ENCODE results near the gene HM13. TPM values are rescaled to one million over a fixed set of nuclear protein-coding genes. Genes with fewer than 3 reads are reported as not detected.

Gene HM13
- total and polyA plus RNA-seq, 9 of the 15 experiments (the other 6 are each of a cell fraction or from before 2014, with no cell fraction given), result 7.7 to 136 (median 74.5) TPM

DNA sequence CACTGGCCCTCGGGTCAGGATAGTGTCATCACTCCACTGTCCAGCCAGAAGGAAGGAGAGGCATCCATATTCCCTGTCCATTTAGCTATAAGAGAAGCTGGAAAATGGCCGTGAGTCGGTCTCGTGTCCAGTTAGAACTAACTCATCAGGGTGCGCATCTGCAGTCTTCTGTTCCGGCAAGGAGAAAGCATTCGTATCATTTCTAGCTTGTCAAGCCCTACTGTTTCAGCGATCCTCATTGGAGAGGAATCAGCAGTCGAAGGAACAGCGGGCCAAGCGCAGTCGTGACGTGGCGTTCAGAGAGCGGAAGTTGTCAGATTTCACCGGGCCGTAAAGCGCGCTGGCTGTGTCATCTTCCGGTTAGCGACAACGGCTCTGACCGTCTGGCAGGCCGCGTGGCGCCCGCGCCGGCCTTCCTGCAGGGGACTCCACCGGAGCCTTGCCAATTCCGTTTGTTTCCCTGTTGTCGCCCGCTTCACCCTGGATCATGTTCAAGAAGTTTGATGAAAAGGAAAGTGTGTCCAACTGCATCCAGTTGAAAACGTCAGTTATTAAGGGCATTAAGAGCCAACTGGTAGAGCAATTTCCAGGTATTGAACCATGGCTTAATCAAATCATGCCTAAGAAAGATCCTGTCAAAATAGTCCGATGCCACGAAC is 32.9 kb downstream of the HM13 start (continued):
- TF ChIP-seq, protein P1, sequence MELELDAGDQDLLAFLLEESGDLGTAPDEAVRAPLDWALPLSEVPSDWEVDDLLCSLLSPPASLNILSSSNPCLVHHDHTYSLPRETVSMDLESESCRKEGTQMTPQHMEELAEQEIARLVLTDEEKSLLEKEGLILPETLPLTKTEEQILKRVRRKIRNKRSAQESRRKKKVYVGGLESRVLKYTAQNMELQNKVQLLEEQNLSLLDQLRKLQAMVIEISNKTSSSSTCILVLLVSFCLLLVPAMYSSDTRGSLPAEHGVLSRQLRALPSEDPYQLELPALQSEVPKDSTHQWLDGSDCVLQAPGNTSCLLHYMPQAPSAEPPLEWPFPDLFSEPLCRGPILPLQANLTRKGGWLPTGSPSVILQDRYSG (tag; conservative IDR thresholded peaks at IDR 0.05; ENCODE audit: low read depth), result peak; percentile 58; the same call in 1 of the 2 replicates
- TF ChIP-seq ZNF174 (CRISPR knock-in tag; IDR thresholded peaks at IDR 0.05), result no peak
- TF ChIP-seq, protein P2, sequence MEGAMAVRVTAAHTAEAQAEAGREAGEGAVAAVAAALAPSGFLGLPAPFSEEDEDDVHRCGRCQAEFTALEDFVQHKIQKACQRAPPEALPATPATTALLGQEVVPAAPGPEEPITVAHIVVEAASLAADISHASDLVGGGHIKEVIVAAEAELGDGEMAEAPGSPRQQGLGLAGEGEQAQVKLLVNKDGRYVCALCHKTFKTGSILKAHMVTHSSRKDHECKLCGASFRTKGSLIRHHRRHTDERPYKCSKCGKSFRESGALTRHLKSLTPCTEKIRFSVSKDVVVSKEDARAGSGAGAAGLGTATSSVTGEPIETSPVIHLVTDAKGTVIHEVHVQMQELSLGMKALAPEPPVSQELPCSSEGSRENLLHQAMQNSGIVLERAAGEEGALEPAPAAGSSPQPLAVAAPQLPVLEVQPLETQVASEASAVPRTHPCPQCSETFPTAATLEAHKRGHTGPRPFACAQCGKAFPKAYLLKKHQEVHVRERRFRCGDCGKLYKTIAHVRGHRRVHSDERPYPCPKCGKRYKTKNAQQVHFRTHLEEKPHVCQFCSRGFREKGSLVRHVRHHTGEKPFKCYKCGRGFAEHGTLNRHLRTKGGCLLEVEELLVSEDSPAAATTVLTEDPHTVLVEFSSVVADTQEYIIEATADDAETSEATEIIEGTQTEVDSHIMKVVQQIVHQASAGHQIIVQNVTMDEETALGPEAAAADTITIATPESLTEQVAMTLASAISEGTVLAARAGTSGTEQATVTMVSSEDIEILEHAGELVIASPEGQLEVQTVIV (CRISPR knock-in tag; IDR thresholded peaks at IDR 0.05; ENCODE audit: borderline replicate concordance), result peak; percentile 94
- peak; percentile 84 for TF ChIP-seq RBFOX2 (IDR thresholded peaks at IDR 0.05; ENCODE audit: low read depth, low read length)
- TF ChIP-seq NR2C1 (IDR thresholded peaks at IDR 0.05), result no peak
- no peak for TF ChIP-seq NR2C1 (tag; IDR thresholded peaks at IDR 0.05)
- TF ChIP-seq RBM22 (IDR thresholded peaks at IDR 0.05; ENCODE audit: low read depth, low read length, poor library complexity, severe bottlenecking), result no peak
- TF ChIP-seq, protein P3, sequence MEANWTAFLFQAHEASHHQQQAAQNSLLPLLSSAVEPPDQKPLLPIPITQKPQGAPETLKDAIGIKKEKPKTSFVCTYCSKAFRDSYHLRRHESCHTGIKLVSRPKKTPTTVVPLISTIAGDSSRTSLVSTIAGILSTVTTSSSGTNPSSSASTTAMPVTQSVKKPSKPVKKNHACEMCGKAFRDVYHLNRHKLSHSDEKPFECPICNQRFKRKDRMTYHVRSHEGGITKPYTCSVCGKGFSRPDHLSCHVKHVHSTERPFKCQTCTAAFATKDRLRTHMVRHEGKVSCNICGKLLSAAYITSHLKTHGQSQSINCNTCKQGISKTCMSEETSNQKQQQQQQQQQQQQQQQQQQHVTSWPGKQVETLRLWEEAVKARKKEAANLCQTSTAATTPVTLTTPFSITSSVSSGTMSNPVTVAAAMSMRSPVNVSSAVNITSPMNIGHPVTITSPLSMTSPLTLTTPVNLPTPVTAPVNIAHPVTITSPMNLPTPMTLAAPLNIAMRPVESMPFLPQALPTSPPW (CRISPR knock-in tag; IDR thresholded peaks at IDR 0.05), result no peak
- no peak for TF ChIP-seq ZC3H11A (IDR thresholded peaks at IDR 0.05; ENCODE audit: low read depth, low read length)
- TF ChIP-seq, protein P4, sequence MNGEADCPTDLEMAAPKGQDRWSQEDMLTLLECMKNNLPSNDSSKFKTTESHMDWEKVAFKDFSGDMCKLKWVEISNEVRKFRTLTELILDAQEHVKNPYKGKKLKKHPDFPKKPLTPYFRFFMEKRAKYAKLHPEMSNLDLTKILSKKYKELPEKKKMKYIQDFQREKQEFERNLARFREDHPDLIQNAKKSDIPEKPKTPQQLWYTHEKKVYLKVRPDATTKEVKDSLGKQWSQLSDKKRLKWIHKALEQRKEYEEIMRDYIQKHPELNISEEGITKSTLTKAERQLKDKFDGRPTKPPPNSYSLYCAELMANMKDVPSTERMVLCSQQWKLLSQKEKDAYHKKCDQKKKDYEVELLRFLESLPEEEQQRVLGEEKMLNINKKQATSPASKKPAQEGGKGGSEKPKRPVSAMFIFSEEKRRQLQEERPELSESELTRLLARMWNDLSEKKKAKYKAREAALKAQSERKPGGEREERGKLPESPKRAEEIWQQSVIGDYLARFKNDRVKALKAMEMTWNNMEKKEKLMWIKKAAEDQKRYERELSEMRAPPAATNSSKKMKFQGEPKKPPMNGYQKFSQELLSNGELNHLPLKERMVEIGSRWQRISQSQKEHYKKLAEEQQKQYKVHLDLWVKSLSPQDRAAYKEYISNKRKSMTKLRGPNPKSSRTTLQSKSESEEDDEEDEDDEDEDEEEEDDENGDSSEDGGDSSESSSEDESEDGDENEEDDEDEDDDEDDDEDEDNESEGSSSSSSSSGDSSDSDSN (IDR thresholded peaks at IDR 0.05; ENCODE audit: borderline replicate concordance in 1 of 2, low read depth in 2 of 2, low read length in 2 of 2), result no peak
- TF ChIP-seq, protein P5, sequence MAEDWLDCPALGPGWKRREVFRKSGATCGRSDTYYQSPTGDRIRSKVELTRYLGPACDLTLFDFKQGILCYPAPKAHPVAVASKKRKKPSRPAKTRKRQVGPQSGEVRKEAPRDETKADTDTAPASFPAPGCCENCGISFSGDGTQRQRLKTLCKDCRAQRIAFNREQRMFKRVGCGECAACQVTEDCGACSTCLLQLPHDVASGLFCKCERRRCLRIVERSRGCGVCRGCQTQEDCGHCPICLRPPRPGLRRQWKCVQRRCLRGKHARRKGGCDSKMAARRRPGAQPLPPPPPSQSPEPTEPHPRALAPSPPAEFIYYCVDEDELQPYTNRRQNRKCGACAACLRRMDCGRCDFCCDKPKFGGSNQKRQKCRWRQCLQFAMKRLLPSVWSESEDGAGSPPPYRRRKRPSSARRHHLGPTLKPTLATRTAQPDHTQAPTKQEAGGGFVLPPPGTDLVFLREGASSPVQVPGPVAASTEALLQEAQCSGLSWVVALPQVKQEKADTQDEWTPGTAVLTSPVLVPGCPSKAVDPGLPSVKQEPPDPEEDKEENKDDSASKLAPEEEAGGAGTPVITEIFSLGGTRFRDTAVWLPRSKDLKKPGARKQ (CRISPR knock-in tag; IDR thresholded peaks at IDR 0.05), result no peak
- 0 out of 2 replicates have a peak, but pooled peaks have one; percentile 19 for TF ChIP-seq SPI1 (IDR thresholded peaks at IDR 0.05; ENCODE audit: borderline replicate concordance, low read depth, low read length)
- TF ChIP-seq PTTG1 (tag; IDR thresholded peaks at IDR 0.05; ENCODE audit: low read depth), result no peak
- TF ChIP-seq, protein P6, sequence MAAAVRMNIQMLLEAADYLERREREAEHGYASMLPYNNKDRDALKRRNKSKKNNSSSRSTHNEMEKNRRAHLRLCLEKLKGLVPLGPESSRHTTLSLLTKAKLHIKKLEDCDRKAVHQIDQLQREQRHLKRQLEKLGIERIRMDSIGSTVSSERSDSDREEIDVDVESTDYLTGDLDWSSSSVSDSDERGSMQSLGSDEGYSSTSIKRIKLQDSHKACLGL (CRISPR knock-in tag; IDR thresholded peaks at IDR 0.05; ENCODE audit: borderline replicate concordance, poor library complexity, severe bottlenecking), result no peak
- TF ChIP-seq NR1H2 (CRISPR knock-in tag; IDR thresholded peaks at IDR 0.05), result no peak
- no peak for TF ChIP-seq L3MBTL2 (IDR thresholded peaks at IDR 0.05)
